Loucy (cell line): ENCODE data around the gene TAC4.

Experiments used
- CTCF ChIP-seq: fragments of 200-600 bp; sonication (generic); conservative IDR thresholded peaks from 2 replicates; pipeline ENCODE4 v1.5.1; 2014; ENCODE audit warnings: mild to moderate bottlenecking, antibody characterized with exemption, low read length
- EZH2phosphoT487 ChIP-seq: fragments of 200-600 bp; IDR thresholded peaks from 2 replicates; pipeline ENCODE4 v1.6.1; 2018; ENCODE audit warnings: antibody characterized with exemption, mild to moderate bottlenecking, moderate library complexity, borderline replicate concordance

DNA sequence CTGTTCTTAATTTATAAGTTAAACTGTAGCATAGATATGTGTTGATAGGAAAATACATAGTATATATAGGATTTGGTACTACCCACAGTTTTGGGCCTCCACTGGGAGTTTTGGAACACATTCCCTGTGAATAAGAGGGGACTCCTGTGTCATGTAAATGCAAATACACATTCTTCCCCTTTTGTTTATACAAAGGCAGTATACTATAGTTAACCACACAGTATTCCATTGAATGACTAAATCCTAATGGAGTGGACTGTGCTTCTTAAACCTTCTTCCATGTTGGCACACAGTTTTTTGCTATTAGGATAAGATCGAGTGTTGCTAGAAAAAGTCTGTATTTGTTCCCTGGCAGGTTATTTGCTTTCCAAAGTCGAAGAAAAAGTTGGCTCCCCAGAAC is 22.2 kb downstream of the TAC4 start:
- no peak for TF ChIP-seq CTCF
- no peak for TF ChIP-seq EZH2phosphoT487
